HG03457 (cell line): Measurements from ENCODE around the gene ALS2.
"Not testable (repeated sequence)": the region's sequence is repeated elsewhere in the genome, so short reads cannot be mapped to it uniquely, and the experiment has no call there.

Experiments
- ATAC-seq: cut with Tn5 transposase; IDR thresholded peaks from one replicate; pipeline ENCODE4 v1.9.1; 2021; ENCODE audit warnings: moderate number of reproducible peaks; ENCODE audit not compliant: unreplicated experiment

Gene ALS2

DNA sequence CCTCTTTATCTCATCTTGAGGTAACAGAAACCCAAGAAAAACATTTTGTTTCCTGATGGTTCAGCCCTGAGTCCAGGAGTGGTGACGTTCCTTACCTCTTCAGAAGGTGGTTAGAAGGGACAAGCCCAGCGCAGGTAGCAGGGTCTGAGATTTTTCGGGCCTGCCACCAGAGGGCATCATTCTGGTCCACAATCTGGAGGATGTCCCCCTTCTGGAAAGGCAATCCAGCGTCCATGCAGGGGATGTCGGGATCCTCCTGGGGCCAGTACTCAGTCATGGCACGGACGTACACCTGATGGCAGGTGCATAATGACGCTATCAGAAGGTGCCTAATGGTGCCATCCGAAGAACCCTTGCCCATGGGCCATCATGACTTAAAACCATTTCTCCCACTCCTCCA, 100.0 kb downstream of the ALS2 start:
- no peak for ATAC-seq

DNA sequence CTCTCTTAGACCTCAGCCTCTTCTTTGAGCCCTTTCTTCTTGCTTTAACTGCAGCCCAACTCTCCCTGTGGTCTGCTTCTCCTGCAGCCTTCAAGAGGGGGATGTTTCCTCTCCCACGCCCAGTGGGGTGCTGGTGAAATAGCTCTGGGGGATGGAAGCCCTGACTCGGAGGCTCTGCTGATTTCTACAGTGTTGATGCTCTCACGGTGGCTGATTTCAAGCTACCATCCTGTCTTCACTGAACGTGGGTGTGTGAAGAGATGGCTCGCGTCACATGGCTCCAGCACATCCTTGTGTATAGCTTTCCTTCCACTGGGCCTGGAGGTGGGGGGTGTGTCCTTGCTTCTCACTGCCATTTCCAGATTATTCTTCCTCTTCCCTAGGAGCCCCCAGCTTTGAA, 102.3 kb downstream of the ALS2 start:
- ATAC-seq, result no peak

- no peak for ATAC-seq
Measured at GRCh38 chr2:201675454-201675853, 105.3 kb downstream of the ALS2 start.

DNA sequence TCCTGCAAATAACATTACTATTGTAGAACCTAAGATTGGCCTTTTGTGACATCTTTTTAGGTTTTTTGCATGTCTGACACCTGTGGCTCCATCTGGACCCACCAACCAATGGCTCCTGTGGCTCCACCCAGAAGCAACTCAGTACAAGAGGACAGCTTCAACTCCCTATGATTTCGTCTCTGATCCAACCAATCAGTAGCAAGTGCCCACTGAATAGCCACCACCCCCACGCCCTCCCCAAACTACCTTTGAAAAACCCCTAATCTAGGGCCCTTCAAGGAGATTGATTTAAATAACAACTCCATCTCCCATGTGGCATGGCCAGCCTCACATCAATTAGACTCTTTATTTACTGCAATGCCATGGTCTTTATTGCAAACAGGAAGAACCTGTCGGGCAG, 105.9 kb downstream of the ALS2 start:
- no peak for ATAC-seq

GRCh38 chr2:201674298-201674697, 106.4 kb downstream of the ALS2 start:
- ATAC-seq, result no peak

- ATAC-seq, result no peak
Measured at GRCh38 chr2:201673546-201673945, 107.2 kb downstream of the ALS2 start.

DNA sequence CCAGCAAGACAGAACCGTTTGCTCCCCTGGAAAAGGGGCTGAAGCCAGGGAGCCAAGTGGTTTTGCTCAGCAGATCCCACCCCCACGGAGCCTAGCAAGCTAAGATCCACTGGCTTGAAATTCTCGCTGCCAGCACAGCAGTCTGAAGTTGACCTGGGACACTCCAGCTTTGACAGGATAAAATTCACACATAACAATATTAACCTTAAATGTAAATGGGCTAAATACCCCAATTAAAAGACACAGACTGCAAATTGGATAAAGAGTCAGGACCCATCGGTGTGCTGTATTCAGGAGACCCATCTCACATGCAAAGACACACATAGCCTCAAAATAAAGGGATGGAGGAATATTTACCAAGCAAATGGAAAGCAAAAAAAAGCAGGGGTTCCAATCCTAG, 109.5 kb downstream of the ALS2 start:
- not testable (repeated sequence) for ATAC-seq

DNA sequence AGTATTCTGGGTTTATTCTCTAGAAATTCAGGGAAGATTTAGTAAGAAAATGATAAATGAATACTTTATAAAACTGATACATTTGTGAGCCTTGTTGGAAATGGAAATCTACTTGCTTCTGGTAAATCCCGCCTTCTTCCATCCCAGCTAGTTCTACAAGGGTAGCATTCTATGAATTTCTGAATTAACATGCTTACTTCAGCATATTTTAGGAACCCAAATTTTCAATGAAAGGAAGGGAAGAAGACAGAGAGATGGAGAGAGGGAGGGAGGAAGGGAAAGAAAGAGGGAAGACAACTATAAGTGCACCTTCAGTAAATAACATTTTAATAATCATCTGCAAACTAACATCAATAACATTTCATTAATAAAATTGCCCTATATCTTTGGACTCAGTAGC, 110.9 kb downstream of the ALS2 start:
- no peak for ATAC-seq

GRCh38 chr2:201668402-201668910, 112.3 kb downstream of the ALS2 start:
- no peak for ATAC-seq

- ATAC-seq, result no peak
Measured at GRCh38 chr2:201664334-201664733, 116.4 kb downstream of the ALS2 start.

DNA sequence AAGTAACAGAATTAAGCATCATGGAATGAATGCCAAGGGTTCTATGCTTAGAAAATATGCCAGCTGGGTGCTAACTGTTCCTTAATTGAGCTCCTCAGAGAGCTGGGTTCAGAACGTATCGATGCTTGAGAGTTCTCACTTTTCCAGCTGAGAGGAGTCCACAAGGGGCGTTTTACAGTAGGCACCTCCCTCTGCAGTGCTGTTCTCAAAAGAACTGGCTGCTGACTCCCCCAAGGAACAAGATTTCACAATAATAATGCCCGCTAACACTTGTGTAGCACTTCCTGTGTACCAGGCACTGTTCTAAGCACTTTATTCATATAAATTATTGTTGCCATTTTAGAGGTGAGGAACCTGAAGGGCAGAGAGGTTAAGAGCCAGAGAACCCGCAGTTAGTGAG, 119.4 kb downstream of the ALS2 start:
- no peak for ATAC-seq

DNA sequence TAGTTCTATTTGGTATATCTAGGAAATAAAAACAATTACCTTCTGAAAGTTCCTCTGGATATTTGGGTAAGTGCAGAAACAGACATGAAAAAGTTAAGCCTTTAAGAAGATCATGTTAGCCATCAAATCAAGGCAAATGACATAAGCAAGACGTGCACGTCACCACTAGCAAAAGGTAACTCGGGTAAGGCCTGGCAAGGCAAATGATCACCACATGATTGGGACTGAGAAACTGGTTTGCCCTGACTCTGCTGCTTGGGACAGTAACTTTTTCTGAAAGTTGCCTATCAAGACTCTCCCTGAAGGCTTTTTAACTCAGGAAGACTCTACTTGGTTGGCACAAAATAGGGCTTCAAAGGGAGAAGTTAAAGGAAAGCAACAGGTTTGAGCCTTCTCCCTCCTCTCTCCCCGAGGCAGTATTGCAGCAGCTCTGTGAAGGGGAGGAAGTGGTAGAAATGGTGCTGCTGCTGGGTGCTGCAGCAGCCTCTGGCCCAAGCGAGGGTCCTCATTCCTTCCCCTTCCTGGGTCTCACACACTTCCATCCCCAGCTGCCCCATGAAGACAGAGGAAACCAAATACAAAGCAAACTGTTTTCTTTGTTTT, 120.3 kb downstream of the ALS2 start:
- ATAC-seq, result no peak

DNA sequence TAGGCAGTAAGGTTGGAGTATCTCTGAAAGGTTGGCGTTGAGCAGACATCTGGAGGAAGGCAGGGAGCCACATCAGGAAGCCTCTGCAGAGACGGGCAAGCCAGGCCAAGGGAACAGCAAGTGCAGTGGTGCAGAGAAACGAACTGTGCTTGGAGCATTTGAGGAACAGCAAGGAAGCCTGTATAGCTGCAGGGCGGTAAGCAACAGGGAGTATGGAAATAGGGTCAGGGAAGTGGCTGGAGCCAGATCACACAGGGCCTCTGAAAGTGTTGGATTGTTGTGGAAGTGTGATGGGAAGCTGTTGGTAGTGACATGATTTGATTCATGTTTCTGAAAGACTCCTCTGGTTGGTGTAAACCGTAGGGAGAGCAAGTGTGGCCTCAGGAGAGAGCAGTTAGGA, 124.0 kb downstream of the ALS2 start:
- ATAC-seq, result no peak

- no peak for ATAC-seq
Measured at GRCh38 chr2:201656102-201656501, 124.6 kb downstream of the ALS2 start.

DNA sequence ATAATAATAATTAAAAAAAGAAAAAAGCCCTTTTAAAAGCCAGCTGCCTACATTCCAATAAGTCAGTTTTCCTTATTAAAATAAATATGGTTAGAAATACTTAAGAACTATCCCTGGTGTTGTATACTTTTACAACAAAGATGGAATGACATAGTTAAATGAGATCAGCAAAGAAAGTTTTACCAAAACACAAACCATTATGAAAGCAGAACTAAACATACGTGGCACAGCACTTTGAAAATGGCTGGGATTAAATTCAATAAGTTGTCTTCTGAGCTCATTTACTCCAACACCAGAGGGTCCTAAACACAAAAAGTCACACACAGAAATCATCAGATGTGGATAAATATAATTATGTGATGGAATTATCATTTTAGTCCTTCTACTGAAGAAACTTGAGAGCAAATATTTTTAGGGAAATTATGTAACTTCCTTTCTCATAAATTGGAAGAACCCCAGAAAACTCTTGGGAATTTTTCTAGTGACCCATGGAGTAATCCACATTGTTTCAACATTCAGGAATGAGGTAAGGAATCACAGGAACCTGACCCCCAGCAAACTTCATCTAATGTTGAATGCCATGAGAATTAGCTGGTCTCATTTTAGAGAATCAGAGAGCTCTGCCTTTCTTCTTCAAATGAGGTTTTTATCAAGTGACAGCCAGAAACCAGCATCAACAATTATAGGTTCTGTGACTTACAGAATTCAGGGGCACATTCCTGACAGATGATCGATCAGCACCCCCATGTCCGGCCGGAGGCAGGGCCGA, 125.9 kb downstream of the ALS2 start:
- ATAC-seq, result no peak

GRCh38 chr2:201653221-201653620, 127.5 kb downstream of the ALS2 start:
- ATAC-seq, result no peak
